Activated CD8-positive, alpha-beta memory T cell treated with anti-CD3 and anti-CD28 coated beads for 4 hours (primary cell): ENCODE measurements around the gene TMEM191C.
"Not testable (repeated sequence)": the region's sequence is repeated elsewhere in the genome, so short reads cannot be mapped to it uniquely, and the experiment has no call there.

Experiments used
- DNase-seq, 2 donors: peaks; one replicate each; pipeline ENCODE4 v3.0.0-alpha.2; 2020; ENCODE audit warnings: low read depth in 2 of 2

Gene TMEM191C

DNA sequence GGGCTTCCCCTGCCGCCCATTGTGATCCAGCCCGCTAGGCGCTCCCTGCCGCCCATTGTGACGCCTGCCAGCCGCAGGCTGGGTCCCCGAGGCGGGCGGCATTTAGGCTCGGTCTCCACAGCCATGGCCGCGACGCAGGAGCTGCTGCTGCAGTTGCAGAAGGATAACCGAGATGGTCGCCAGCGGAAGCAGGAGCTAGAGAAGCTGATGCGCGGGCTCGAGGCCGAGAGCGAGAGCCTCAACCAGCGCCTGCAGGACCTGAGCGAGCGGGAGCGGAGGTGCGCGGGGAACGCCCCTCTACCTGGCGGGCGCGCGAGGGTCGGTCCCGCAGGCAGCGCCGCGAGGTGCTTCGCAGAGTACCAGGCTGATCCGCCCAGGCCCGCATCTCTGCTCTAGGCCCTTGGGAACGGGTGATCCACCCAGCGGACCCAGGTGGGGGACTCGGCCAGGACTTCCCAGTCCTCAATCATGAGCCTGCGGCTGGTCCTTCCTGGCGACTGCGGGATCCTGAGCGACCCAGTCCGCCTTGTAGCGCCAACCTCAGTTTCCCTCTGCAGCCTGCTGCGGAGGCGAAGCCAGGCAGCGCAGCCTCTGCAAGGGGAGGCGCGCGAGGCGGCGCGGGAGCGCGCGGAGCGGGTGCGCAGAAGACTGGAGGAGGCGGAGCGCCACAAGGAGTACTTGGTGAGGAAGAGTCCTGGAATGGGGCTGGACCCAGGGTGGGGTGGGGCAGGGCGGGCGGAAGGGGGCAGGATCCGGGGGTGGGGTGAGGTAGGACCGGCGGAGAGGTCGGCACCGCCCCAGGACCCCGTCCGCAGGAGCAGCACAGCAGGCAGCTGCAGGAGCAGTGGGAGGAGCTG lies at the start of gene TMEM191C:
TSS of gene TMEM191C (plus strand) at position 51 of the 857 bp plus-strand sequence. CDS start at position 124, 73 bp downstream.
- not testable (repeated sequence) for DNase-seq

DNA sequence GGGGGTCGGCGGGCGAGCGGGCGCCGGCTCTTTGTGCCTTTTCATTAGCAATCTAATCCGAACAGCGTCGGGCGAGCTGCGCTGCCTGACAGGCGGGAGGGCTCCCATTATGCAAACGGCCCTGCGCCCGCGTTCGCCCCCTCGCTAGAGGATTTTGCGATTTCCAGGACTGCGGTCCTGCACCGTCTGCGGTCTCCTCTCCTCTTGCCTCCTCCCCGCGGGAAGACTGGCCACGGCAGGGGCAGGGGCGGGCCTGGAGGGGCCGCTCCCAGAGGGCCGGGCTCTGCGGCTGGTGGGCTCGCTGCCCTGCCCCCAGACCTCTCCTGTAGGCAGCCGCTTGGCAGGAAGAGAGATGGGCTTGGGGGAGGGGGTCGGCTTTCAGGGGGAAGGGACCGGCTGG lies 49.3 kb upstream of the TMEM191C start:
- DNase-seq: not testable (repeated sequence)

DNA sequence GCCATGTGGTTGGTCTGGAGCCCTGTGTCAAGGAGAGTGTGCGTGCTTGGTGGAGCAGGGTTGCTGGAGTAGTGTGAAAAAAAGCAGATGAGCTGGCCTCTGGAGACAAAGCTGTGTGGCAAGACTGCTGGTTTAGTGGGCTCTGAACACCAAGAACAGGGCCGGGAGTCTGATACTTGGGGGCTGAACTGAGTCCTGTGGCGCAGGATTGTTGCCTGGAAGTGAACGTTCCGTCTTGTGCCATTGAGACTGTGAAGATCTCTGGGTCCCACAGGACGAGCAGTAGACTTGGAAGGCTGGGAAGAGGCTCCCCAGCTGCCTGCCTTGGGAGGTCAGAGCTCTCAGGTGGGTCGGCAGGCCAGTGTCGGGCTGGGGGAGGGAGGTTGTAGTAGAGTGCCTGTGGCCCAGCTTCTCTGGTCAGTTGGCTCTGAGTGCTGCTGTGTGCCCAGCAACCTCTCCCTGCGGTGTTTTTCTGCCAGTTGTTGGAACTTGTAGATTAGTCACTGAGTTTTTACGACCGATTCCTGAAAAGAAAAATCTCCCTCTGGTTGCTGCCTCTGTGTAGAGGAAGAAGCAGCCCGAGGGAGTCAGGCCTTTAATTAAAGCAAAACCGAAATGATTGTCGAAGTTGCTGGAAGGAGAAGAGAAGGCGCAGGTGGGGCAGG lies 48.1 kb upstream of the TMEM191C start:
- DNase-seq: not testable (repeated sequence)

DNA sequence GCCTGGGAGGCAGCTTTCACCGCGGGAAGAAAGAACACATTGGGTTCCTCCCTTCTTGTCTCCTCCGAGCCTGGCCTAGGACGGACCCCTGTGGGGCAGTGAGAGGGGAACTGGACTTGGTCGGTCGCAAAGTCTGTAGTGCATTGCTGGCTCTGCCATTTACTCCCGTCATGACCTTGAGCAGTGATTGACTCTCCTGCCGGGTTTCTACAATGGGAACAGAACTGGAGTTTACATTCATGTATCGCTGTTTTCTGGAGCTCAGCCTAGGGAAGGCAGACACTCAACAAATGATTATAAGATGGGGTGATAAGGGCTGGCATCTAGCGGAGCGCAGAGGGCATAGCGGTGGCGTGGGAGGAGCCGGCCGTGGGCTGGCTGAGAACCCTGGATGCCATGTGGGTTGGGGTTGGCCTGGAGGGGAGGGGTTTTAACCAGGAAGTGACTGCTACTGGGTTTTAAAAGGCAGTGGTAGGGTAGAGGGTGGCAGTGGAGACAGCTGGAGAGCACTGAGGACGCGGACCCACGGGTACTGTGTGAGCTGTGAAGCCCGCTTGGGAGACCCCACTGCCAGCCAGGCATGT lies 46.9 kb upstream of the TMEM191C start:
- not testable (repeated sequence) for DNase-seq

DNA sequence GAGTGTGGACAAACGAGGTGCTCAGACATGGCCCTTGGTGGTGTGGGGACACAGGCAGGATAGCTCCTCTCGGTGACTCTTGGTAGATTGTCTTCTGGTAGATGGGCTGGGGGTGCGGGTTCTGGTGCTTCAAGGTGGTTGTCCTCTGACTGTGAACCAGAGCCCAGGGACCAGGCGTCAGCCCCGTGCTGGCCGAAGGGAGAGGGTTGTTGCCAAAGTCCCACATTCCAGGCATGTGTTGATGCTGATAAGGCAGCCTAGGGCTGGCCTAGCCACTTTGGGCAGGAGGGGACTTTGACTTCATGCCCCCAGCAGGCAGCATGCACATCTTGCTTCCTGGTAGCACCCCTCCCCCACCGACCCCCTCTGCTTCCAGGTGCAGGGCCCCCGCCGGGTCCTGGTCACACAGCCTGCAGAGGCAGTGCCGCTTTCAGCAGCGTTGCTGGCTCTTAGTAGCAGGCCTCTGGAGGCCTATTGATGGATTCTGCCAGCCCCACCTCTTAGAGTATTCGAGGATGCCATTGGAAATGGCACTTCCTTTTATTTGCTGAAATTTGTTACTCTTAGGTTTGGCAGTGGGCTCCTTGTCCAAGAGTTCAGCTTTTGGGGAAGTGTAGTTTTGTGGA lies 43.0 kb upstream of the TMEM191C start:
- DNase-seq: not testable (repeated sequence)

DNA sequence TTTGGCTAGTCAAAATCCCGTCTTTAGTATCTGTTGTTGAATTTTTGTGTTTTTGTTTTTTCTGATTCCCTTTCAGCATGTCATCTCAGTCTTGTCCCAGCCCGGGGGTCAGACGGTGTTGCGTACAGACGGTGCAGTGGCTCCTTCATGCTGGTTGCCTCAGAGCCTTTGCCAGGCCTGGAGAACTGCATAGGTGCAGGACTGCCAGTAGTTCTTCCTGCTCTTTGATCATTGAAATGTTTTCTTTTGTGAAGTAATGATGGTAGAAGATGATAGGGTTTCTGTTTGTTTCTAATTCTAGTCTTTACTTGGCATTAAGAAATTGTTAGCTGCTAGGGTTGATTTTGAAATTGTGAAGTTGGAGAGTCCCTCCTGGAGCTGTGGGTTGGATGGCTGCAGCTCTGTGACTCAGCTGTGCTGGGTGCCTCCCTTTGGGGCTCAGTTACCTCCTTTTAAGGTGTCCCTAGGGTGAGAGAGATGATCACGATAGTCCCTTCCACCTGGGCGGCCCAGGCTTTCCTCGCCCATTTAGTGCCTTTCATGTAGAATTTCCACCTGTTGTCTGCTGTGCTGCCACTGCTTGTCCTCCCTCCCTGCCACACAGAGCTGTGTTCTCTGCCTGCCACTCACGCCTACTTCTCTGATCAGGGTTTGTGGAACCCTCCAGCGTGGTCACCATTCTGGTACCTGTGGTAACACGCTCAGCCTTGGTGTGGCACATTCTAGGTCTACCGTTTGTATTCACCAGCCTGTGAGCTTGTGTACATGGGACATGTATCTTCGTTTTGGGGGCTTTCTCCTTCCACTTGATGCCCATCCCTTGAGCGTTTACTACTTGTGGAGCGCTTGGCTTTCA lies 32.6 kb upstream of the TMEM191C start:
- DNase-seq: not testable (repeated sequence)

DNA sequence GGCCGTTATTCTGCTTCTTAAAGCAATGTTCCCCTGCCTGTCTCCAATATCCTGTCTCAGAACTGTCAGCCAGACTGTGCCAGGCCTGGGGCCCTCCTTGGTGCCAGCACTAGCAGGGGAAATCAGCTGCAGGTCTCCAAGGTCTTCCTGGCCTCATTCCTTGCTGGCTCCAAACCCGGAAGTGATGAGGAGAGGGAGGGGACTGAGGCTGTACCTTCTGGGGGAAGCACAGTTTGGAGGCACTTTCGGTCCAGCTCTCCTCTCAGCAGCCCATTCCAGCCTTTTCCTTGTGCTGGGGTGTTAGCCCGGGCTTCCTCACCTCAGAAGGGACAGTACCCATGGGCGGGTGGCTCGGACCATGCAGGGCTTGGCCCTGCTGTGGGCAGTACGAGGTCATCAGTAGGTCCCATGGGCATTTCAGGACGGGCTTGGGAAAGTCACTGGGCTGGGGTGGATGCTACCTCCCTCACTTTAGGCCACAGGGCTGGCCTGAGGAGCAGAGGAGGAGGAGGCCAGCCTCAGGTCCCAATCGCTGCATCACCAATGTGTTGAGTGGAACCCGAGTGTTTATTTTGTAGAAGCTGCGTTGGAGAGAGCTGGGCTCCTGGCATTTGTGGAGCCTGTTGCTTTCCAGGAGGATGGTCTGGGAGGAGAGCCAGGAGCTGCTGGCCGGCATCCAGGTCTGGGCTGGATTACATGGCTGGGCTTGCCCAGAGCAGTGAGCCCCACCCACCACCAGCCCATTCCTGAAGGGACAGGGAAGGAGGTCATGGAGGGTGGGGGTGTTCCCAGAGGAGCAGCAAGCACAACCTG lies 31.0 kb upstream of the TMEM191C start:
- DNase-seq: not testable (repeated sequence)

DNA sequence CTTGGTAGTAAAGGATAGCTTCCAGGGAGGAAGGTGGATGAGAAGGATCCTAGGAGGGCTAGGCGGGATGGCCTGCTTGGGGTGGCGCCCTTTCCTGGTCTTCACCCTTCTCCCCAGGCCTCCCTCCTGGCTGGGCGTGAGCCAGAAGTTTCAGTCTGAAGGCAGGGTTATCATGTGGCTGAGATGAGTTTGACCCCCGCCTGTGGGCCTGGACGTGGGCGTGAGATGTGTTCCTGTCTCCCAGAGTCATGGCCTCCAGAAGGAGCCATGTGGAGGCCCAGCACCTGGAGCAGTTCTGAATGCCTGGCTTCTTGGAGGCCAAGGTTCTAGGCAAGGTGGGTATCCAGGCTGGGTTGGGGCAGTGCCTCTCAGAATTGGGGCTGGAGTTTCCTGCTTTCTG lies 29.2 kb upstream of the TMEM191C start:
- not testable (repeated sequence) for DNase-seq

DNA sequence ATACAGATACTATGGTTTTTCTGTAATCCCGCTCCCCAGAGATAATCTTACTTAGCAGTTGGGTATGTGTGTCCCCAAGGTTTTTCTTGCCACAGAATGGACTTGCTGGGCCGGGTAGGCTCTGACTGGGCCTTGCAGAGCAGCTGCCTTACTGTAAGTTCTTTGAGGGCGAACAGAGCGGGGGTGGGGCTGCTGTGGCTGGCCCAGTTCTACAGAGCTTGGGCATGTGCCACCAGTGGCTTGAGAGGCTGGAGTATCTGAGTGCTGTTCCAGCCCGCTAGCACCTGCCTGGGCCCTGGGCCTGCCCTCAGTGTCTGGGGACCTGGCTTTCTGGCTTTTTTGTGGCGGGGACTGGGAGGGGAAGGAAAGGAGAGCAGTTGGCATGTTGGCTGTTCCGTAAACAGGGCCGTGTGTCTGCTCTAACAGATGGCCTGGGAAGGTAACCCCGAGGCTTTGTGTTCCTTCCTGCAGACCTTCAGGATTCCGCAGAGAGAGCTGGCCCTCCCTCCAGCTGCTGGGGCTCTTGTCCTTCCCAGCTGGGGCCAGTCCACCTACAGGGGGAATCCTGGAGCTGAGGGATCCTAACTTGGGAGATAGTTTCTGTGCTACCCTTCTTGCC lies 27.1 kb upstream of the TMEM191C start:
- DNase-seq: not testable (repeated sequence)

DNA sequence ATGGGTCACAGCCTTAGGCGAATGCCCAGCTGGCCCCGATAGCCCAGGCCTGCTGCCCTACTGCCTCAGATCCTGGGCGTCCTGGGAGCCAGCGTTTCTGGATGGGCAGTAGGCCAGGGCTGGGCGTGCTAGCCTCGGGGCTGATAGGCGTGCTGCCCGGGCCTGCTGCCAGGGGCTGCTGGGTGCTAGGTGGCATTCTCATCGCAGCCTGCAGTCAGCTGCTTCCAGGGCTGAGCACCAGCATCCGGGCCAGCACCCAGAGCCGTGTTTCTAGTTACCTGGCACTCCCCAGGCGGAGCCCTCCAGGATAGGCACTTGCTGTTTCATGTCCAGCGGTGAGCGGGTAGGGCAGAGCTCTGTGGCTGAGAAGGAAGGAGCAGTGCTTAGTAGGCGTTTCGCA lies 26.5 kb upstream of the TMEM191C start:
- DNase-seq: not testable (repeated sequence)

DNA sequence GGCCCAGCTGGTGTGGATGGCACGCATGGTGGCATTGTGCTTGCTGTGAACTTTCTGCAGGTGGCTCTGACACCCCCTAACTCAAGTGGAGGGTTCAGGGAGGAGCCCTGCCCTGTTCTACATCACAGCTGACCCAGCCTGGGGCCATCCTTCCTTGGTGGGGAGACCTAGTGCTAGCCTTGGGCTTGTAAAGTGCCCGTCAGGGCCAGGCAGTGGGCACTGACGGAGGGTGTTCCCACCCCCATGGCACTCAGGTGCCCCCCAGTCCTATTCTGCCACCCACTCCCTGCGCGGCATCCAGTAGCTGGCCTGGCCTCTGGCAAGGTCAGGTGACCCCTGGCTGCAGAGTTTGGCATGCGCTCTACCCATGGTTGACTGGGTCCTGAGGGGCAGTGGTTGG lies 26.0 kb upstream of the TMEM191C start:
- not testable (repeated sequence) for DNase-seq

DNA sequence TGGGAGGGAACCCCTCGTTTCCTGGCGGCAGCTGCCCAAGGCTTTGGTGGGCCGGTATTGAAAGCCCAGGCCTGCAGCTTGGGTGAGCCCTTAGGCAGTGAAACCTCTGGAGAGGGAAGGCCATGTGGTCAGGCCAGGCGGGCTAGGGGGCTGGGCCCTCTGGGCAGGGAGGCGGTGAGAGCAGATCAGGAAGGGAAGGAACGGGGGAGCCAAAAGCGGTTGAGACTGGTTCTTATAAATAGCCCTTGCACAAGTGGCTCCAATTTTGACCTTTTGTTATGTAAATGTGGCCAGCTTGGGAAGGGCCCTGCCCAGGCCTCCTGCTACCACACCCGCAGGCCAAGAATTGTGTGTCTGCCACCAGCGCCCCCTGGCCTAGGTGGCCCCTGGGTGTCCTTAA lies 25.1 kb upstream of the TMEM191C start:
- DNase-seq: not testable (repeated sequence)

DNA sequence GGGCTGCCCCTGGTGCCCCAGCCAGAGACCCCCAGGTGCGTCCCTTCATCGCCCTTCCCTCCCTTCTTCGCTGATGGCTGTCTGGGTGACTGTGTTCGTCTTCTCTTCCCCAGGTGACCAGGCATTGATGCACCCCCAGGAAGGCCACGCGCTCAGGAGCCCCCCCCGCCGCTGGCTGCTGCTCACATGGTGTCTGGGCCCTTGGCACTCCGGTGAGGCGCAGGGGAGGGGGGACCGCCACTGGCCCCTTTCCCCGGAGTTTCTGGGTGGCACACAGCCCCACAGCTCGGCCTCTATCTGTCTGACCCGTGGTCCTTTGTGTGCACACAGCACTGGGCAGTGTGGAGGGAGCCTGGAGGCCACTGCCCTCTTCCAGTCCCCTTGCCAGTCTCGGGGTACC lies 24.5 kb upstream of the TMEM191C start:
- DNase-seq: not testable (repeated sequence)

DNA sequence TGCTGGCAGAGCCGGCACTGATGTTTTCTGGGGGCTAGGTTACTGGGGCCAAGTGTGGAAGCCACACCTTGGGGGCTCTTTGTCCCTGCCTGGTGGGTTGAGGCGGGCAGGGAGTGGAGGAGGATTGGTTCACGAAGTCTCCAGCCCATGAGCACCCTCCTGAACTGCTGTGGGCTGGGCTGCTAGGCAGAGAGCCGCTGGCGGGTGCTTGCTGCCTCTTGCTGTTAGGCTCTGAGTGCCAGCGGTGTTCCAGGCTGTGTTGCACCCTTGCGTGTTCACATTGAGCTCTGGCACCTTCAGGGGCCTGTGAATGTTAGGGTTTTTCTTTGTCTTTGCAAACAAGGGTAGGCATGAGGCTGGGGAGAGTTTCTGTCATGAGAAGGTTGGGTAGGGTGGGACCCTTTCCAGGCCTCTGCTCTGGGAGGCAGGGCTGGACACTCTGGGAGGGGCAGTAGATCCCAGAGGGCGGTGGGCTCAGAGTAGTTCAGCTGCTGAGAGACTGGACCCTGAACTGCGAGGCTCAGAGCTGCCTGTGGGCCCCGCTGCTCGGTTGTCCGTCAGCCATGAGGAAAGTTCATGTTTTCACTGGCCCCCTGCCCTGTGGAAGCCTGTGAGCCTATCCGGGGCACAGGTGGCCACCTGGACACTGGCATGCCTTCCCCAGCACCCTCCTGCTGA lies 24.0 kb upstream of the TMEM191C start:
- DNase-seq: no peak

DNA sequence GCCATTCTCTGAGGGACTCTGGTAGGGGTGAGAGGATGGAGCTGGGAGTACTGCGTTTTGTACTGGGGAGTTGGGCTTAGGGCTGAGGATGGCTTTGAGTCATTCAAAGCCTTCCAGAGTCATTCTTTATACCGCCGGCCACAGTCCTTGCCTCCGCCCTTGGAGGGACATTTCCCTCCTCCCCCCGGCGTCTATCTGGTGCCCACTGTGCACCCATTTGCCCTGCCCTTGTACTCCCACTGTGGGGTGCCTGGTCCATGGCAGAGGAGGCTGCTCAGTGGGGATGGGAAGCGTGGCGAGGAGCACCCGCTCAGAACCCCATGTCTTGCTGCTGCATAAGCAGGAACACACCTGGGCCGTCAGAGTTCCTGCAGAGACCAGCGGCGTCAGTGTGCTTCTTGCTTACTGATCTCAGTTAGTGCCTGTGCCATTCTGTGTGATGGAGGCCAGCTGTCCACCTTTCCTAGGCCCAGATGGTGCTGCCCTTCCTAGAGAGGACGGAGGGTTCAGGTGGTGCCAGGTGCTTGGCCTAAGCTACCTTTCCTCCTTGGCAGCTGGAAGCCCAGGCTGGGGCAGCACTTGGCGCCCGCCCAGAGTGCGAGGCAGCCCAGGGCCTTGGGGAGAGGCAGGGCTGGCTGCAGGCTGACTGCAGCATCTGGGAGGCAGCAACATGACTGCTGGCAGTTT lies 23.3 kb upstream of the TMEM191C start:
- DNase-seq: no peak

DNA sequence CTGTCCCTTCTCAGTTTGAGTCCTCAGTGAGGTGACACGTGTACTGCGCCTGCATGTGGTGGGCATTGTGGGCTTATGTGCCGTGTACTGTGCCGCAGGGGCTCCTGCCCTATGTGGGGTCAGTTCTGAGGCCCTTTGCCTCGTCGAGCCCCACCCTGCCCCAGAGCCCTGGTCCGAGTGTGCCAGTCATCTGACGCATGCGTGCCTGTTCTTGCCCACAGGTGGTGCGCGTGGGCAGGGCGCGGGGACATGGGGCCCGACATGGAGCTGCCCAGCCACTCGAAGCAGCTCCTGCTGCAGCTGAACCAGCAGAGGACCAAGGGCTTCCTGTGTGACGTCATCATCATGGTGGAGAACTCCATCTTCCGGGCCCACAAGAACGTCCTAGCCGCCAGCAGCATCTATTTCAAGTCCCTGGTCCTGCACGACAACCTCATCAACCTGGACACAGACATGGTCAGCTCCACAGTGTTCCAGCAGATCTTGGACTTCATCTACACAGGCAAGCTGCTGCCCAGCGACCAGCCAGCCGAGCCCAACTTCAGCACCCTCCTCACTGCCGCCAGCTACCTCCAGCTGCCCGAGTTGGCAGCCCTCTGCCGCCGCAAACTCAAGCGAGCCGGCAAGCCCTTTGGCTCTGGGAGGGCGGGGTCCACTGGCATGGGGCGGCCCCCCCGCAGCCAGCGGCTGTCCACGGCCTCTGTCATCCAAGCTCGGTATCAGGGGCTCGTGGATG lies 22.3 kb upstream of the TMEM191C start:
- DNase-seq: no peak

DNA sequence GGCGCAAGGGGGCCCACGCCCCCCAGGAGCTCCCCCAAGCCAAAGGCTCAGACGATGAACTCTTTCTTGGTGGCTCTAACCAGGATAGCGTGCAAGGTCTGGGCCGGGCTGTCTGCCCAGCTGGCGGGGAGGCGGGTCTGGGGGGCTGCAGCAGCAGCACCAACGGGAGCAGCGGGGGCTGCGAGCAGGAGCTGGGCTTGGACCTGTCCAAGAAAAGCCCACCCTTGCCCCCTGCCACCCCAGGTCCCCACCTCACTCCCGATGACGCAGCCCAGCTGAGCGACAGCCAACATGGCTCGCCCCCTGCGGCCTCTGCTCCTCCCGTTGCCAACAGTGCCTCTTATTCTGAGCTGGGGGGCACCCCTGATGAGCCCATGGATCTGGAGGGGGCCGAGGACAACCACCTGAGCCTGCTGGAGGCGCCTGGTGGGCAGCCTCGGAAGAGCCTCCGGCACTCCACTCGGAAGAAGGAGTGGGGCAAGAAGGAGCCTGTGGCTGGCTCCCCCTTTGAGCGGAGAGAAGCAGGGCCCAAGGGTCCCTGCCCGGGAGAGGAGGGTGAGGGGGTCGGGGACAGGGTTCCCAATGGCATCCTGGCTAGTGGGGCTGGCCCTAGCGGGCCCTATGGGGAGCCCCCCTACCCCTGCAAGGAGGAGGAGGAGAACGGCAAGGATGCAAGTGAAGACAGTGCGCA lies 21.6 kb upstream of the TMEM191C start:
- DNase-seq: no peak
